SK-N-MC (cell line): Measurements from ENCODE around the gene UGT2B17.
"Not testable (repeated sequence)": the region's sequence is repeated elsewhere in the genome, so short reads cannot be mapped to it uniquely, and the experiment has no call there.

Source experiments
- DNase-seq: peaks from one replicate; pipeline ENCODE4 v3.0.0-alpha.2; 2011; ENCODE audit warnings: low read depth, low spot score
- H3K27ac ChIP-seq: fragments of 200-600 bp; sonication (generic); 2 replicates; pipeline ENCODE4 v1.5.1; 2016; ENCODE audit warnings: mixed run types
- H3K36me3 ChIP-seq: fragments of 200-600 bp; sonication (generic); 2 replicates; pipeline ENCODE4 v1.6.1; 2017; ENCODE audit warnings: antibody characterized with exemption, low read length, mixed read lengths; ENCODE audit not compliant: insufficient read depth
- H3K4me3 ChIP-seq: fragments of 200-600 bp; sonication (generic); 2 replicates; pipeline ENCODE4 v1.5.1; 2016
- H3K9ac ChIP-seq: fragments of 200-600 bp; sonication (generic); 2 replicates; pipeline ENCODE4 v1.8.0; 2017; ENCODE audit warnings: mixed run types, mixed read lengths; ENCODE audit not compliant: insufficient read length
- H3K9me3 ChIP-seq: fragments of 200-600 bp; sonication (generic); 2 replicates; pipeline ENCODE4 v1.6.1; 2017; ENCODE audit warnings: low read depth, mild to moderate bottlenecking, antibody characterized with exemption, low read length, moderate library complexity, mixed read lengths
- EZH2 ChIP-seq: fragments of 200-600 bp; sonication (generic); IDR thresholded peaks from one replicate; pipeline ENCODE4 v1.6.1; 2017; ENCODE audit warnings: antibody characterized with exemption
- FOXP2 ChIP-seq: optimal IDR thresholded peaks from 2 replicates; pipeline ENCODE3; 2011; ENCODE audit warnings: mild to moderate bottlenecking, moderate library complexity; ENCODE audit not compliant: insufficient read depth; ENCODE audit errors: extremely low read length, control extremely low read depth
- POLR2AphosphoS5 ChIP-seq: IDR thresholded peaks from 2 replicates; pipeline ENCODE4 v1.6.1; 2012; ENCODE audit warnings: mild to moderate bottlenecking, low read depth, low read length, borderline replicate concordance

UGT2B17 gene

DNA sequence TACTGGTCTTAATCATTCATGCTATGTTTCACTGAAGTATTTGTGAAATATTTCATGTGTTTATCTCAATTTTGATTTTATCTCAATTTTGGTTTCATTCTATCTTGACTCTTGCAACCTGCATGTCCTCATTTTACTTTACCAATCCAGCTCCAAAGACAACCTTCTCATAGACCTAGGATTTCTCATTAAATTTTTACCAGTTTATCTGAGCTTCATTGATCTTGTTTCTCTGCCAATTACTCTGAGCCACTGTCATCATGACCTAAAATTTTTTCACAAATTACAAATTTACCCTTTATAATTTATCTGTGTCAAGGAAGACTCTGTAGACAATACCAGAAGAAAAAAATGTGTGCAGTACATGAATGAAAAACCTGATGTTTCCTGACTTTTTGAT lies 18.6 kb upstream of the UGT2B17 start:
- H3K27ac ChIP-seq, result no peak overlapping the region
- H3K9me3 ChIP-seq, result no peaks in the 10 kb centered on the region
- H3K9ac ChIP-seq, result no peak overlapping the region
- no peak overlapping the region for H3K4me3 ChIP-seq
- TF ChIP-seq FOXP2 (no peak), EZH2 (no peak), POLR2AphosphoS5 (no peak)
- H3K36me3 ChIP-seq, result no peaks in the 10 kb centered on the region
- DNase-seq, result no peak

DNA sequence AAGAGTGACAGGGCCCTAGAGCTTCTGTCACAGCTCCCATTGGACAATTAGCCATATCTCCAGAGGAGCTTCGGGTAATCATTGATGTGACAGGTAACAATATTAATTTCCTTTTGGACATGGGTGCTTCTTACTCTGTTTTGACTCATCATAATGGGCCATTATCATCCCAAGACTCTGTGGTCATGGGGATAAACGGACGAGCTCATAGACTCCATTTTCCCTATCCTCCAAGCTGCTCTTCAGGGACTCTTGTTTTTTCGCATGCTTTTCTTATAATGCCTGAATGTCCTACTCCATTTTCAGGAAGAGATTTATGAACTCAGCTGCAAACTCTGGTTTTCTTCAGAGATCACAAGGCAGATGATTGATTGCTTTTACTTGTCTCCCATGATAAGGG lies 17.0 kb upstream of the UGT2B17 start:
- DNase-seq, result no peak
- Histone ChIP-seq H3K27ac (no peak overlapping the region), H3K36me3 (no peaks in the 10 kb centered on the region), H3K4me3 (no peak overlapping the region), H3K9ac (no peak overlapping the region), H3K9me3 (no peaks in the 10 kb centered on the region)
- TF ChIP-seq EZH2, result no peak
- no peak for TF ChIP-seq POLR2AphosphoS5
- no peak for TF ChIP-seq FOXP2

DNA sequence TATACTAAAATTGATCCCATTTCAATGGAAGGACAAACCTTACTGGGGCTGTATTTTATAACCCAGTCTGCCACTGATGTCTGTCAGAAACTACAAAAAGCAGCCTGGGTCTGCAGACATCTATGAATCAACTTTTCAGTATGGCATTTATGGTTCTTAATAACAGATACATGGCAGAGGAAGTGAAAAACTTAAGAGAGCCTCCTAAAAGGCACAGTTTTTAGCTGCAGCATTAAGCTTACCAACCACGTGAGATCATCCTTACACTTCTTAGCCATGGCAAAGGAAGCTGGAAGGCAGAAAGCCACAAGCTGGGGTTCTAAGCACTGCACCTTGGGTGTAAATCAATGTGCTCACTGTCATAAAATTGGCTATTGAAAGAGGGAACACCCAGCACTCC lies 16.6 kb upstream of the UGT2B17 start:
- Histone ChIP-seq H3K4me3 (no peak overlapping the region), H3K9me3 (no peaks in the 10 kb centered on the region), H3K36me3 (no peaks in the 10 kb centered on the region), H3K9ac (no peak overlapping the region), H3K27ac (no peak overlapping the region)
- DNase-seq, result no peak
- TF ChIP-seq POLR2AphosphoS5 (no peak), FOXP2 (no peak), EZH2 (no peak)

DNA sequence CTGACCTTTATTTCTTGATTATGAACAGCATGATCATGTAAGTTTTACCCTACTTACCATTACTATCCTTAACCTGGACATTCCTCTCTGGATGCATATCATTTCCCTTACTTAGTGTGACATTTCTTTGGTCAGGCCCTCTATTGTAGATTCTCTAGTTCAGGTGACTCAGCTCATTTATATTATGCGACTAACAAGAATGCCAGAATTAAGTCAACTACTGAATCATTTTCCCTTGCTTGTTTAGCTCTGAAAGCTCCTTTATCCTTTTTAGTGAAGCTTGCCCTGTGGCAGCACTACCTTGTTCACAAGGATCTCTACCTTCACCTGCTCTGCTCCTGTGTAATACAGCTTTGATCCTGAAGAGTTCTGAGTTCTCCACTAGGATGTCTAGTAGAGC lies 15.1 kb upstream of the UGT2B17 start:
- H3K9me3 ChIP-seq, result no peaks in the 10 kb centered on the region
- no peak for DNase-seq
- no peak overlapping the region for H3K27ac ChIP-seq

DNA sequence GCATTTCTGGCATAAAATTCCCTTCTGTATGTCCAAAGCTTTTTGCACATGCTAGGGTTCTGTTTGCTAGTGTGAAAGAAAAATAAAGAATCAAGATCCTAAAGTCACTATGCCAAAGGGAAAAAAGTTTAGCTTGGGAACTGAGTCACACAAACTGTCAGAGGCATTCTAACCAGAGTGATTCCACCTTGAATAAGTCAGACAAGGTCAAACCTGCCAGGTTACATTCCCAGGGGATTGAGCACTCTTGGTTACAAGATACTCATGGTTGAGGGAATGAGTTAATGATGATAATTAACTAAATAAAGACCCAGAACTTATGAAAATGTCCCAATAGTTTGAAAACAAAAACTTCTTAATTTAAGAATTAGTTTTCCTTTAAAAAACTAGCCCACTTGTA lies 13.7 kb upstream of the UGT2B17 start:
- no peaks in the 10 kb centered on the region for H3K36me3 ChIP-seq
- no peak overlapping the region for H3K4me3 ChIP-seq
- H3K9ac ChIP-seq, result no peak overlapping the region
- TF ChIP-seq EZH2, result no peak
- no peak for TF ChIP-seq FOXP2
- no peak for TF ChIP-seq POLR2AphosphoS5
- H3K9me3 ChIP-seq, result no peaks in the 10 kb centered on the region
- no peak for DNase-seq
- H3K27ac ChIP-seq, result no peak overlapping the region

More for the DNA sequence above, 15.1 kb upstream of the UGT2B17 start:
- no peaks in the 10 kb centered on the region for H3K36me3 ChIP-seq
- no peak overlapping the region for H3K4me3 ChIP-seq
- no peak overlapping the region for H3K9ac ChIP-seq
- no peak for TF ChIP-seq EZH2
- TF ChIP-seq FOXP2, result no peak
- no peak for TF ChIP-seq POLR2AphosphoS5

DNA sequence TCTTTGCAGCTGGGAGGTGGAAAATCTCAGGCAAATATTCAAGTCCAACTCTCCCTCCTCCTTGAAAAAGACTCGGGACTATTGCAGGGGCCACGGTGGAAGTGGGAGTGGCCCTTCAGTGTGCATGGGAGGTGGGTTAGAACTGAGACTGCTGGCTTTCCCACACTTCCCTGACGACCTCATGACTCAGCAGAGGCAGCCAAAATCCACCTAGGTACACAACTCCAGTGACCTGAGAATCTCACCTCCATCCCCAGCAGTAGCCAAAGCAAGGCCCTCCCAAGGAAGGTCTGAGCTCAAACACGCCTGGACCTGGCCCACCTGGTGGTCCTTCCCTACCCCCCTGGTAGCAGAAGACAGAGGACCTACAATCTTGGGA lies 6.2 kb upstream of the UGT2B17 start:
- no peak overlapping the region for H3K4me3 ChIP-seq
- no peak for DNase-seq
- no peak overlapping the region for H3K27ac ChIP-seq
- no peaks in the 10 kb centered on the region for H3K9me3 ChIP-seq
- no peaks in the 10 kb centered on the region for H3K36me3 ChIP-seq
- no peak overlapping the region for H3K9ac ChIP-seq
- no peak for TF ChIP-seq EZH2
- no peak for TF ChIP-seq FOXP2
- no peak for TF ChIP-seq POLR2AphosphoS5

DNA sequence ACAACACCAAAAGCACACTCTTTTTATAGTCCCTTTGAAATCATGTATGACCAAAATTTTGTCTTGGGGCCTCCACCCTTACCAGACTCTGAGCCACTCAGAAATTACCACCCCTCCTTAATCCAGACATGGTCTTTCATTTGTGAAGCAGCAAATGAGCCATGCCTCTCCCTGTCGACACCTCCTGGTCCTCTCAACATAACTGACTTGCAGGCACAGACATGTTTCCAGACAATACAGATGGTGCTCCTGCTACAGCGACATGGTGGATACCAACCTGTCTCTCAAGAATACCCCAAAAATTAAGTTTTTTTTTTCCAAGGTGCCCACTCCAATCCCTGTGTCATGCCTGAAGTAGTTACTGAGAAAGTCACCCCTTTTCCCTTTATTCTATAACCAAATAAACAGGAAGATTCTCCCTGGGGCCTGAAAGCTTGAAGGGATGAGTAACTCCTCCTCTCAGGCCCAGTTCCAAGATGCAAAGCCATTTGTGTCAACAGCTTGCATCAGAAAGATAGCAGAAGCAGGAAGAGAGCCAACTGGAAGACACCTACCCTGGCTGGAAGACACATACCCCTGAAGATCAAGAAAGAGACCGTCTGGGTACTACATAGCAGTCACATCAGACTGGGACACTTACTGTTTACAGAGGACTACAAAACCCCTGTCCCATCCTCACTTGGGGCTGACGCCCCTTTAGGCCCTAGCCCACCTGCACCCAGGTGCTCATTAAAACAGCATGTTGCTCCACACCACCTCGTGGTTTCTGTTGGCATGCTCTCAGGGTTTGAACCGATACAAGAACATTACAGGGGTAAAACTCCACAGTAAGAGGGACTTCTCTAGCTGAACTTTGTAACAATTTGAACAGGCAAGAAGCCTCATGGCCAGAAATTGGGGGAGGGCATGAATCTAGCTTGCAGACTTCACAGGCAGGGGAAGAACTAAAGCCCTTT lies 5.5 kb upstream of the UGT2B17 start:
- DNase-seq, result no peak
- no peak for TF ChIP-seq POLR2AphosphoS5
- TF ChIP-seq EZH2, result no peak
- no peak for TF ChIP-seq FOXP2
- Histone ChIP-seq H3K4me3 (no peak overlapping the region), H3K9ac (no peak overlapping the region), H3K27ac (no peak overlapping the region), H3K36me3 (no peaks in the 10 kb centered on the region), H3K9me3 (no peaks in the 10 kb centered on the region)

DNA sequence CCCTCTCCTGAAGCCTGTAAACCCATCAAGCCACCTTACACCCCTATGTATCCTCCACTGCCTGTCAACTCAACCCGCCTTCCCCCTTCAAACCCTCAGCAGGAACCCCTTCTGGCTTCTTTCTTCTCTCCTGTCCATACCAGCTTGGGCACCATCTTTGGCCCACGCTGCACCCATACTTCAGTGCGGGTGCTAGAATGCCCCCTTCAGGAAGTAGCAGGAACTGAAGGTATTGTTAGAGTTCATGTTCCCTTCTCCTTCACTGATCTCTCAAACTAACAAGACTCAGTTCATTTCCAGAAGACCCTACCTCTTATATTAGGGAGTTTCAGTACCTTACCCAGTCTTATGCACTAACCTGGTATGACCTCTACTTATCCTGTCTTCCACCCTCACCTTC lies 1.5 kb upstream of the UGT2B17 start:
- Histone ChIP-seq H3K9ac (no peak overlapping the region), H3K27ac (no peak overlapping the region), H3K9me3 (no peaks in the 10 kb centered on the region), H3K36me3 (no peaks in the 10 kb centered on the region), H3K4me3 (no peak overlapping the region)
- DNase-seq, result no peak
- TF ChIP-seq FOXP2, result no peak
- TF ChIP-seq EZH2, result no peak
- TF ChIP-seq POLR2AphosphoS5, result no peak

DNA sequence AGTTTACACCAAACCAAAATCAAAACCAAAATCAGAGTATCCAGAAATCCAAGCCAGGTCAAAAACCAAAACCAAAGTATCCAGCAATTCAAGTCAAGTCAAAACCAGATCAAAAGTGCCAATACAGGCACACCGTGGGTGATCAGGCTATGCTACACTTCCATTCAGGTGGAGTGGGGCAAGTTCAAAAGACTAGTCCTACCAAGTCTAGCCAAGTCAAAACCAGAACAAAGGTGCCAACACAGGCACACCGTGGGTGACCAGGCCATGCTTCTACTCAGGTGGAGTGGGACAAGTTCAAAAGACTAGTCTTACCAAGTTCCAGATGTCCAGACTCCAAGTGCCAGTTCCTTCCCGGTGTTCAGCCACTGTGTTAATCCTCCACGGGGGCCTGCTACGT lies 486 bp downstream of the UGT2B17 start:
- not testable (repeated sequence) for H3K36me3 ChIP-seq, H3K9ac ChIP-seq, H3K4me3 ChIP-seq, H3K9me3 ChIP-seq, DNase-seq, H3K27ac ChIP-seq
